Tibial artery (tissue), 4 donors: ENCODE measurements around the gene MUC12.

Experiments used
- DNase-seq, 2 donors: peaks; one replicate each; pipeline ENCODE4 v3.0.0-alpha.2; 2019
- H3K27ac ChIP-seq, 2 donors: fragments of 200-600 bp; sonication (generic) in 1 of 2; 1 replicate in 1 of 2; 2 replicates in 1 of 2; pipeline ENCODE4 v1.5.1; 2018 to 2019; ENCODE audit warnings: mild to moderate bottlenecking in 1 of 2
- H3K27me3 ChIP-seq, 2 donors: fragments of 200-600 bp; sonication (generic) in 1 of 2; one replicate each; pipeline versions ENCODE4 v1.5.1 to v1.6.0; 2016 to 2019
- H3K36me3 ChIP-seq, 3 donors: fragments of 200-600 bp; sonication (generic) in 2 of 3; one replicate each; pipeline ENCODE4 v1.5.1; 2016 to 2019; ENCODE audit warnings: mild to moderate bottlenecking in 2 of 3
- H3K4me1 ChIP-seq, 4 donors: fragments of 200-600 bp; sonication (generic) in 2 of 4; 1 replicate in 3 of 4; 2 replicates in 1 of 4; pipeline ENCODE4 v1.5.1; 2016 to 2019
- H3K4me3 ChIP-seq, 2 donors: fragments of 200-600 bp; sonication (generic) in 1 of 2; 1 replicate in 1 of 2; 2 replicates in 1 of 2; pipeline ENCODE4 v1.5.1; 2018 to 2019; ENCODE audit warnings: mild to moderate bottlenecking in 2 of 2
- H3K9me3 ChIP-seq, 3 donors: fragments of 200-600 bp; sonication (generic) in 1 of 3; one replicate each; pipeline ENCODE4 v1.5.1; 2016 to 2019
- intact Hi-C: fragments of 100-400 bp; cut with DNase I; formaldehyde crosslinking; loops from one replicate; pipeline ENCODE4 v1.15.0; 2023; ENCODE audit warnings: low total_unique reads
- TF ChIP-seq, protein P1 (sequence below), 2 experiments: fragments of 200-600 bp in 1 of 2; fragments of 450-650 bp in 1 of 2; IDR thresholded peaks; one replicate each; pipeline ENCODE4 v1.5.1; 2017 to 2019; ENCODE audit warnings: antibody characterized with exemption in 2 of 2, mild to moderate bottlenecking in 1 of 2, moderate library complexity in 1 of 2

The MUC12 gene

DNA sequence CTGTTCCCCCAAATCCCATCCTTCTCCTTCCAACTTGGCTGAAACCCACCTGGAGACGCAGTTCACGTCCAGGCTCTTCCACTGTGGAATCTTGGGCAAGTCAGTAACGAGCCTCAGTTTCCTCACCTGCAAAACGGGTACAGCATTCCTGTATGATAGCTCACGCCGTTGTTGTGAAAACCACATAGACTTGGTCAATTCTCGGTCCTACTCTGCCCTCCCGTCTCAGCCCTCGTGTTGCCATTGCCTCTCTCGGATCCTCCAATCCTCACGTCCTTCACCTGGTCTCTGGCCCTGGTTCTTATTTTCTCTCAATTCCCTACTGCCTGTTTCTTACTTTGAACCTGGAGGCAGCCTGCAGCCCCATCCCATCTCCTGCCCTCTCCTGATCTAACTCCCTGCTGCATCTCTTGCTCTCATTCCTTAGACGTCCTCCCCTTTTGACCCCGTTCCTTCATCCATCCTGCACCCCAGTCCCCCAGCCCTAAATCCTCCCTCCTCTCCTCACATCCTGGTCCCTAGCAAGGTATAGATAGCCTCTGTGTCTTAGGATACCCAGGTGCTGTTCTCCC, 2.0 kb upstream of the MUC12 start:
- peaks cover 0 to 19% (median 14%) of the 10 kb centered on the region in 4 donors for H3K4me1 ChIP-seq
- no peak overlapping the region for H3K27ac ChIP-seq
- H3K4me3 ChIP-seq = no peak overlapping the region
- peaks cover 6 to 83% of the 10 kb centered on the region in 2 donors for H3K27me3 ChIP-seq
- no peak for DNase-seq
- no peaks in the 10 kb centered on the region for H3K9me3 ChIP-seq
- TF ChIP-seq, protein P1, sequence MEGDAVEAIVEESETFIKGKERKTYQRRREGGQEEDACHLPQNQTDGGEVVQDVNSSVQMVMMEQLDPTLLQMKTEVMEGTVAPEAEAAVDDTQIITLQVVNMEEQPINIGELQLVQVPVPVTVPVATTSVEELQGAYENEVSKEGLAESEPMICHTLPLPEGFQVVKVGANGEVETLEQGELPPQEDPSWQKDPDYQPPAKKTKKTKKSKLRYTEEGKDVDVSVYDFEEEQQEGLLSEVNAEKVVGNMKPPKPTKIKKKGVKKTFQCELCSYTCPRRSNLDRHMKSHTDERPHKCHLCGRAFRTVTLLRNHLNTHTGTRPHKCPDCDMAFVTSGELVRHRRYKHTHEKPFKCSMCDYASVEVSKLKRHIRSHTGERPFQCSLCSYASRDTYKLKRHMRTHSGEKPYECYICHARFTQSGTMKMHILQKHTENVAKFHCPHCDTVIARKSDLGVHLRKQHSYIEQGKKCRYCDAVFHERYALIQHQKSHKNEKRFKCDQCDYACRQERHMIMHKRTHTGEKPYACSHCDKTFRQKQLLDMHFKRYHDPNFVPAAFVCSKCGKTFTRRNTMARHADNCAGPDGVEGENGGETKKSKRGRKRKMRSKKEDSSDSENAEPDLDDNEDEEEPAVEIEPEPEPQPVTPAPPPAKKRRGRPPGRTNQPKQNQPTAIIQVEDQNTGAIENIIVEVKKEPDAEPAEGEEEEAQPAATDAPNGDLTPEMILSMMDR (IDR thresholded peaks at IDR 0.05) = no peak
- intact Hi-C loops = no loop called here
- no peaks in the 10 kb centered on the region for H3K36me3 ChIP-seq

DNA sequence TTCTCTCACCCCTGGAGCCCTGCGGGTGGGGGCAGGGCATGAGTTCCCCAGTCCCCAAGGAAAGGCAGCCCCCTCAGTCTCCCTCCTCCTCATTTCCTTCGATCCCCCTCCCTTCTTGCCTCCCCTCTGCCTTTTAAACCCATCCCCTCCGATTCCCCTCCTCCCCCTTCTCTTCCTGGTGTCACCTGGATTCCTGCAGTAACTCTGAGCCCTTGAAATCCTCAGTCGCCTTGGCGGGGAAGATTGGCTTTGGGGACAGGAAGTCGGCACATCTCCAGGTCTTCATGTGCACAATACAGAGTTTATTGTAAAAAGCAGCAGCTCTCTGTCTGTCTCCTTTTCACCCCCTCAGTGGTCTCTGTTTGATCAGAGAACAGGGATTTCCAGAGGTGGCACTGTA, 1.3 kb upstream of the MUC12 start:
- TF ChIP-seq, protein P1 (IDR thresholded peaks at IDR 0.05) = no peak

DNA sequence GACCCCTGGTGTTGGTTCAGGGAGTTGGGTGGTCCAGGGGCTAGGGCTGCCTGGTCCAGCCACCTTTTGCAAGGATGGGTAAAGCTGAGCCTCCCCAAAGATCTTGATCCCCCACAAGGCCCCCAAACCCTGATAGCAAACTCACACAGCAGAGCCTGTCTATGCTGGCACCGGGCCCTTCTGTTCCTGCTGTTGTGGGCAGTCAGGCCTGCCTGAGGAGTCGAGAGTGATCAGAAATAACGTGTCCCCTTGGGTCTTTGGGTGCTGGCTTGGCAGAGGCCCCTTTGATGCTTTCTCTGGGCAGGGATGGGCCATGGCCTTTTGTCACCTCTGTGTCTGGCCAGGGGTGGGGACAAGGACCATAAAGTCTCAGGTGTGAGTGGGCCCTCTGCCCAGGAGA, 715 bp upstream of the MUC12 start:
- H3K9me3 ChIP-seq = no peaks in the 10 kb centered on the region
- peaks cover 0 to 19% (median 14%) of the 10 kb centered on the region in 4 donors for H3K4me1 ChIP-seq
- TF ChIP-seq, protein P1 (IDR thresholded peaks at IDR 0.05) = no peak
- no peaks in the 10 kb centered on the region for H3K36me3 ChIP-seq
- no peak for DNase-seq
- H3K4me3 ChIP-seq = no peak overlapping the region
- intact Hi-C loops = no loop called here
- no peak overlapping the region for H3K27ac ChIP-seq
- peaks cover 6 to 81% of the 10 kb centered on the region in 2 donors for H3K27me3 ChIP-seq

More for the DNA sequence above, 1.3 kb upstream of the MUC12 start:
- Histone ChIP-seq H3K4me3 (no peak overlapping the region), H3K27ac (no peak overlapping the region), H3K4me1 (peaks cover 0 to 19% (median 14%) of the 10 kb centered on the region in 4 donors), H3K9me3 (no peaks in the 10 kb centered on the region), H3K36me3 (no peaks in the 10 kb centered on the region), H3K27me3 (peaks cover 6 to 85% of the 10 kb centered on the region in 2 donors)
- no peak for DNase-seq
- intact Hi-C loops = no loop called here

DNA sequence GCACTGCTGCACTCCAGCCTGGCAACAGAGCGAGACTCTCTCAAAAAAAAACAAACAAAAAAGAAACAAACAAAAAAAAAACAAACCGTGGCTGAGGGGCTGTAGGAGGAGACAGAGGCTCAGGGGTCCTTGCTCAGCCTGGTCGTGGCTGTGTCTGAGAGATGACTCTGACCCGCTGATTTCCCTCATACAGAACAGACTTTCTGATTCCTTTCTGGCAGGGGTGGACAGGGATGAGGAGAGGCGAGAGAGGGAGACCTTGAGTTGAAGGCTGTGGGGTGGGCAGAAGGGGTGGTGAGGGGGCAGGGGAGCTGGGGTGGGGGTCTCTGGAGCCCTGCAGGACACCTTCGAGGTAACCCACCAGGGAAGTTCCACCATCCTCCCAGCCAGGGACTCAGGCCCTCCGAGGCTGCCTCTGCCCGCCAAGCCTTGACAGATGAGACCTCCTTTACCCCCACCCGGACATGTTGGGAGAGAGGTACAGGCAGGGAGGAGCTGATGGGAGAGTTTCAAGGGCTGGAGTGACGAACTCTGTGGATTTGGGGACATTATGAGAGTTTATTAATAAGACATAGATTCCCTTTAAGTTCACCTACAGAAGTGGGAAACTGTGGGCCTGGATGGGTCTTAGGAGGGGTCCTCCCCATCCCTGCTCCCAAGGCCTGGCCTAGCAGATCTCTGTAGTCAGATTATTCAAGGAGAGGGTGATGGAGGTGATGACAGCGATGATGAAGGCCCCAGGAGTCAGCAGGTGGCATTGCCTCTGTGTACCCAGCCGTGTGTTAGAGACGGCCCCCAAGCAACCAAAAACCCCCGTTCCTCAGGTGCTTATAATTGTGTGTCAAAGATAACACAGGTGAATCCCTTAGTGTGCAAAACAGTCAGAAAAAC, 2.0 kb downstream of the MUC12 start:
- Histone ChIP-seq H3K27ac (no peak overlapping the region), H3K4me1 (peaks cover 0 to 7% (median 3%) of the 10 kb centered on the region in 4 donors), H3K36me3 (no peaks in the 10 kb centered on the region), H3K9me3 (peaks cover 0 to 4% (median 0%) of the 10 kb centered on the region in 3 donors), H3K4me3 (no peak overlapping the region), H3K27me3 (peaks cover 6 to 54% of the 10 kb centered on the region in 2 donors)
- intact Hi-C loops = no loop called here
- DNase-seq = no peak
- TF ChIP-seq, protein P1 (IDR thresholded peaks at IDR 0.05) = no peak

DNA sequence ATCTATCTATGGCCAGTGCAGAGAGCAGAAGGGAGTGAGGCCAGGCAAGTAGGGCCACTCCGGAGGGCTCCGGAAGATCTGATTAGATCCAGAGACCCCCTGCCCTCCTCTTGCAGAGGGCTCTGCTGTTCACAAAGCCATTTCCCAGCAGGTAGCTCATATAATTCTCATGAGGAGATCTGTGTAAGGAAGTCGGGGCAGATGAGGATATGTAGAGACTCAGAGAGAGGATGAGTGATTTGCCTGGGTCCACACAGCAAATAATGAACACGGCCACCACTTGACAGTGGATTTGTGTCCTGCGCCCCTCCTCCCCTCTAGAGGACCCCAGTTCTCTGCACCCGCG, 2.6 kb downstream of the MUC12 start:
- no peak overlapping the region for H3K27ac ChIP-seq
- no peak overlapping the region for H3K4me3 ChIP-seq
- DNase-seq = no peak
- intact Hi-C loops = no loop called here
- no peaks in the 10 kb centered on the region for H3K36me3 ChIP-seq
- H3K4me1 ChIP-seq = peaks cover 0 to 1% (median 0%) of the 10 kb centered on the region in 4 donors
- TF ChIP-seq, protein P1 (IDR thresholded peaks at IDR 0.05) = no peak
- peaks cover 2 to 47% of the 10 kb centered on the region in 2 donors for H3K27me3 ChIP-seq
- peaks cover 0 to 4% (median 0%) of the 10 kb centered on the region in 3 donors for H3K9me3 ChIP-seq
